Glomerular visceral epithelial cell (primary cell): ENCODE results near the gene MCCD1.
"Not testable (repeated sequence)": the region's sequence is repeated elsewhere in the genome, so short reads cannot be mapped to it uniquely, and the experiment has no call there.

Source experiments
- DNase-seq: peaks from one replicate; pipeline ENCODE4 v3.0.0-alpha.2; 2016; ENCODE audit errors: extremely low spot score

The MCCD1 gene, protein sequence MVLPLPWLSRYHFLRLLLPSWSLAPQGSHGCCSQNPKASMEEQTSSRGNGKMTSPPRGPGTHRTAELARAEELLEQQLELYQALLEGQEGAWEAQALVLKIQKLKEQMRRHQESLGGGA

GRCh38 chr6:31528821-31529328 lies at the start of gene MCCD1:
TSS of gene MCCD1 (plus strand) at chr6:31528962. CDS start at chr6:31529015, 53 bp downstream.
- DNase-seq, result no peak

GRCh38 chr6:31479151-31479932 lies 49.4 kb upstream of the MCCD1 start:
- DNase-seq, result no peak

GRCh38 chr6:31479933-31480535 lies 48.7 kb upstream of the MCCD1 start:
- no peak for DNase-seq

GRCh38 chr6:31480574-31480973 lies 48.2 kb upstream of the MCCD1 start:
- DNase-seq, result no peak

- no peak for DNase-seq
Measured at GRCh38 chr6:31483392-31483791, 45.4 kb upstream of the MCCD1 start.

DNA sequence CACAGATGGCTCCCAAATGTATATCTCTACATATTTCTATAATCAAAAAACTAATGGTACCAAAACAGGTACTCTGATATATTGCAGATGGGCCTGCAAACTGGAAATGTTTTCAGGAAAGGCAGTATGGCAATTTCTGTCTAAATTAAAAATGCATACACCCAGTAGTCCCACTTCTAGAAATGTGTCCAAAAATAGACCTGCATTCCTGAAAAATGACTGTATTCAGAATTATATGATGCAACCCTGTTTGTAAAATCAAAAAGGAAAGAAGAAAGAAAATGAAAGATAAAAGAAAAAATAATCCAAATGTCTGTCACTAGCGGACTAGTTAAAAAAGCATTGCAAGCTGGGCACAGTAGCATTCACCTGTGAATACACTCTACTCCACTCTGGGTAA lies 43.7 kb upstream of the MCCD1 start:
- DNase-seq, result no peak

GRCh38 chr6:31486065-31486837 lies 42.5 kb upstream of the MCCD1 start:
- not testable (repeated sequence) for DNase-seq

GRCh38 chr6:31487674-31488073 lies 41.1 kb upstream of the MCCD1 start:
- DNase-seq, result not testable (repeated sequence)

GRCh38 chr6:31489086-31489485 lies 39.7 kb upstream of the MCCD1 start:
- DNase-seq, result no peak

DNA sequence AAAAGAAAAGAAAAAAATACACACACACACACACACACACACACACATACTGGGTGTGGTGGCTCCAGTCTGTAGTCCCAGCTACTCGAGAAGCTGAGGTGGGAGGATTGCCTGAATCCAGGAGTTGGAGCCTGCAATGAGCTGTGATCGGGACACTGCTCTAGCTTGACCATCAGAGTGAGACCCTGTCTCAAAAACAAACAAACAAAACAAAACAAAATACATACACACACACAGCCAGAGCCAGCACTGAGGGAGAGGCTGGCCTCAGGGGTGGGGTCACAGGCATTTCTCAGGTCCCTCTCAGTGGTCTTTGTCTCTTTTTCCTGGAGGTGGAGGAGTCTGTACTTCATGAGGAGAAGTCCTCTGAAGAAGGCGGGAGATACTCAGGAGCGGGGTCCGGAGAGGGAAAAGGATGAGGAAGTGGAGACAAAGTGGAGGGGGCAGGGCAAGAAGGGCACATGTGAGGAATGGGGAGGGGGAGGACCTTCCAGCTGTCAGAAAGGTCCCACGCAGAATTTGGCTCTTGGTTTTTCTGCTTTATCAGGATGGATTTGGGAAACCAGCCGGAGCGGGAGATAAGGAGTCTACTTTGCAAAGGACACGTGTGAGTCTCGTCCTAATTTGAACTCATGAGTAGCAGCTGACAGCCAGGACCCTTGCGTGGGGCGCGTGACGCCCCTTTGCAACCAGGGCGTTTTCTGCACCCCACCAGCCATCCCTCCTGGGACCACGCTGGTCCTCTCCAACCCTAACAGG lies 38.5 kb upstream of the MCCD1 start:
- no peak for DNase-seq

- not testable (repeated sequence) for DNase-seq
Measured at GRCh38 chr6:31493550-31493874, 35.2 kb upstream of the MCCD1 start.

DNA sequence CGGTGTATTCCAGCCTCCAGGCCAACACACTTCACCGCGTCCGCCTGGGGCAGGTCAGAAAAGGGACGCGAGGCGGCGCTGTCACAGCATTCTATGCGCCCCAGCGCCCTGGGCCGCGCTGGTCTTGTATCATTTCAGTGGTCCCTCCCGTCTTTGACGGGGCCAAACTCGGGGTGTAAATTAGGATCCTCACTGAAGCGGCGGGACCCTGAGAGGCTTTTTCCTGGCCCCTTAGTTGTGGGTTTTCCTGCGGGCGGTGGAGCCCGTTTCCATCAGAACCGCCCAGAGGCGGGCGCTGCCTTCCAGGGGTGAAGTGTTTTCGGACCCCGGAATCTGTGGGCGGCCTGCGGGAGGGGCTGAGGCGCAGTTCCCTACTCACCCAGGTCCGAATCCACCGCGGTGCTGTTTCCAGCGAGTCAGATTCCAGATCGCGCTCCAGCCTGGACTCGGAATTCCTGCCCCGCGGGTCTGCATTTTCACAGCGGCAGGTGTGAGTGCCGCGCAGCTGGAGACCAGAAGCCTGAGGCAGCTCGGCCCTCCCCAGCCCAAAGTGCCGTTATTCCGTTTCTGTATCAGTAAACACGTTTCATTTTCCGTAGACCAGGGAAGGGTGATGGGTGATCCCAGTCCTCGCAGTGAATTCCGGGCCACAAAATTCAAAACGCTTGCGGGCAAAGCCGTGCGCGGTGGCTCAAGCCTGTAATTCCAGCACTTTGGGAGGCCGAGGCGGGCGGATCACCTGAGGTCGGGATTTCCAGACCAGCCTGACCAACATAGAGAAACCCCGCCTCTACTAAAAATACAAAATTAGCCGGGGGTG lies 34.7 kb upstream of the MCCD1 start:
- peak; percentile 85 for DNase-seq

DNA sequence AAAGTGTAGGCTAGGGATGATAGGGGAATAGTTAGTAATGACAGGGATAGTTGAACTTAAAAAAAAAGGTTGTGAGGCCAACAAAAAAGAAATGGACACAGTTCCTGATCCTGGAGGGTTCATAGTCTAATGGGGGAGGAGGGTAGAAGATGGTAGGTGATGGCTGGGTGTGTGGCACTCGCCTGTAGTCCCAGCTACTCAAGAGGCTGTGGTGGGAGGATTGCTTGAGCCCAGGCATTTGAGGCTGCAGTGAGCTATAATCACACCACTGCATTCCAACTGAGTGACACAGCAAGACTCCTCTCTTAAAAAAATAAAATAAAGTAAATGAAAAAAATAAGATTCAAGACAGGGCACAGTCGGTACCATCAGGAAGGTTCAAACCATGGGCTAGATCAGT lies 33.2 kb upstream of the MCCD1 start:
- peak; percentile 70 for DNase-seq

- not testable (repeated sequence) for DNase-seq
Measured at GRCh38 chr6:31496826-31497225, 31.9 kb upstream of the MCCD1 start.

GRCh38 chr6:31497531-31498476 lies 31.0 kb upstream of the MCCD1 start, which contains the start of gene MICB:
TSS of gene MICB (plus strand) at chr6:31498145. CDS start at chr6:31498194, 49 bp downstream.
- DNase-seq, result peak; percentile 90

DNA sequence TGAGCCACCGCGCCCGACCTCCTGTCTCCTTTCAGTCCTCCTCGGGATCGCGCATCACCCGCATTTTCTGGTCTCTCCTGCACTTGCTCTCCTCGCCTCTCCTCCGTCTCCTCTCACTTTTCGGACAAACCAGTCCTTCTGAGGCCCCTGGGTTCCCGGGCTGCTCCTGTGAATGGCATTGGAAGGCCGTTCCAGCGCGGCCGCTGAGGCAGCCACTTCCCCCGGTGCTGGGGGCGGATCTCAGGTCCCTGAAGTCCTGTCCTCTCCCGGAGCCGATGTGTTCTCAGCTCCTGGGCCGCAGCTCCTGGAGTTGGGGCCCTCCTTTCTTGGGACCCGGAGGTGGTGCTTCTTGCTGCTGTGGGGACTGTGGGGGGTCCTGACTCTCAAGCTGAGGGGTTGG lies 30.0 kb upstream of the MCCD1 start:
- DNase-seq, result peak; percentile 27

GRCh38 chr6:31499648-31500047 lies 29.1 kb upstream of the MCCD1 start:
- DNase-seq, result not testable (repeated sequence)

DNA sequence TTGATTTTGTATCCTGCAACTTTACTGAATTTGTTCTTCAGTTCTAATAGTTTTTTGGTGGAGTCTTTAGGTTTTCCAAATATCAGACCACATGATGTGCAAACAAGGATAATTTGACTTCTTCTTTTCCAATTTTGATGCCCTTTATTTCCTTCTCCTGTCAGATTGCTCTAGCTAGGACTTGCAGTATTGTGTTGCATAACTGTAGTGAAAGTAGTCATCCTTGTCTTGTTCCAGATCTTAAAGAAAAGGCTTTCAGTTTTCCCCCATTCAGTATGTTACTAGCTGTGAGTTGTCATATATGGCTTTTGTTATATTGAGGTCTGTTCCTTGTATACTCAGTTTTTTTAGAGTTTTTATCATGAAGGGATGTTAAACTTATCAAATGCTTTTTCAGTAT lies 26.2 kb upstream of the MCCD1 start:
- DNase-seq, result no peak

- not testable (repeated sequence) for DNase-seq
Measured at GRCh38 chr6:31509036-31509435, 19.7 kb upstream of the MCCD1 start.
